ENCODE measurements around the gene GAN.
A peak's percentile ranks its signal among the peaks of the same experiment; 100 is the strongest.
"Not testable (repeated sequence)": the region's sequence is repeated elsewhere in the genome, so short reads cannot be mapped to it uniquely, and the experiment has no call there.

The GAN gene

GRCh38 chr16:81403601-81404391 lies 89.0 kb downstream of the GAN start:
- peak; percentile 37 to 72 for DNase-seq (ENCODE audit: low read depth in 1 of 2, low spot score in 1 of 2)
- TF ChIP-seq REST (IDR thresholded peaks at IDR 0.05; ENCODE audit: insufficient replicate concordance, low read depth) (no peak), CTCF (IDR thresholded peaks at IDR 0.05; ENCODE audit: insufficient read depth, low read length) (peak; percentile 28), GABPA (IDR thresholded peaks at IDR 0.05; ENCODE audit: low read depth) (no peak), SPI1 (IDR thresholded peaks at IDR 0.05; ENCODE audit: borderline replicate concordance, low read depth) (peak; percentile 74; the same call in 1 of the 2 replicates), POLR2AphosphoS5 (IDR thresholded peaks at IDR 0.05; ENCODE audit: low read depth) (no peak)
- H3K27ac ChIP-seq (replicated peaks): no peak overlapping the region
- H3K27me3 ChIP-seq (ENCODE audit: insufficient read depth, poor library complexity, severe bottlenecking): no peaks in the 10 kb centered on the region
- H3K4me3 ChIP-seq (replicated peaks; ENCODE audit: insufficient read depth, low read length): 0 out of 2 replicates have a peak overlapping the region, but pooled peaks have one; percentile 6

- H3K27ac ChIP-seq (replicated peaks); H3K27me3 ChIP-seq (ENCODE audit: insufficient read depth, poor library complexity, severe bottlenecking): not testable (repeated sequence)
Measured at GRCh38 chr16:81405002-81405401, 90.2 kb downstream of the GAN start.

GRCh38 chr16:81405702-81406113 lies 90.9 kb downstream of the GAN start:
- no peak for TF ChIP-seq SPI1 (IDR thresholded peaks at IDR 0.05; ENCODE audit: borderline replicate concordance, low read depth)
- TF ChIP-seq POLR2AphosphoS5 (IDR thresholded peaks at IDR 0.05; ENCODE audit: low read depth): no peak
- no peak for TF ChIP-seq CTCF (IDR thresholded peaks at IDR 0.05; ENCODE audit: insufficient read depth, low read length)
- TF ChIP-seq GABPA (IDR thresholded peaks at IDR 0.05; ENCODE audit: low read depth): no peak
- TF ChIP-seq REST (IDR thresholded peaks at IDR 0.05; ENCODE audit: insufficient replicate concordance, low read depth): no peak
- H3K27ac ChIP-seq (replicated peaks): no peak overlapping the region
- H3K27me3 ChIP-seq (ENCODE audit: insufficient read depth, poor library complexity, severe bottlenecking): no peaks in the 10 kb centered on the region
- H3K4me3 ChIP-seq (replicated peaks; ENCODE audit: insufficient read depth, low read length): no peak overlapping the region
- DNase-seq (ENCODE audit: low read depth in 1 of 2, low spot score in 1 of 2): no peak

More at GRCh38 chr16:81405002-81405401, 90.2 kb downstream of the GAN start:
- H3K4me3 ChIP-seq (replicated peaks; ENCODE audit: insufficient read depth, low read length); DNase-seq (ENCODE audit: low read depth in 1 of 2, low spot score in 1 of 2): not testable (repeated sequence)

- Histone ChIP-seq H3K27me3 (ENCODE audit: insufficient read depth, poor library complexity, severe bottlenecking) (no peaks in the 10 kb centered on the region), H3K27ac (replicated peaks) (no peak overlapping the region), H3K4me3 (replicated peaks; ENCODE audit: insufficient read depth, low read length) (no peak overlapping the region)
- DNase-seq (ENCODE audit: low read depth in 1 of 2, low spot score in 1 of 2): no peak
- TF ChIP-seq GABPA (IDR thresholded peaks at IDR 0.05; ENCODE audit: low read depth) (no peak), POLR2AphosphoS5 (IDR thresholded peaks at IDR 0.05; ENCODE audit: low read depth) (no peak), CTCF (IDR thresholded peaks at IDR 0.05; ENCODE audit: insufficient read depth, low read length) (no peak), REST (IDR thresholded peaks at IDR 0.05; ENCODE audit: insufficient replicate concordance, low read depth) (no peak), SPI1 (IDR thresholded peaks at IDR 0.05; ENCODE audit: borderline replicate concordance, low read depth) (no peak)
Measured at GRCh38 chr16:81408409-81408950, 93.7 kb downstream of the GAN start.

Data from HL-60 (cell line).